GM18519 (cell line): ENCODE measurements around the gene MRPS9.
A peak's percentile ranks its signal among the peaks of the same experiment; 100 is the strongest.

Source experiments
- ATAC-seq: cut with Tn5 transposase; IDR thresholded peaks from one replicate; pipeline ENCODE4 v1.9.1; 2021; ENCODE audit warnings: mild to moderate bottlenecking, moderate library complexity; ENCODE audit not compliant: unreplicated experiment, low FRiP score

Gene MRPS9

GRCh38 chr2:105037572-105038382 is at the start of gene MRPS9:
MRPS9 (plus strand) TSS chr2:105038069; CDS start chr2:105038093, 24 bp downstream.
- ATAC-seq, result peak; percentile 99

- no peak for ATAC-seq
Observed at GRCh38 chr2:105005181-105005951, 32.5 kb upstream of the MRPS9 start.

GRCh38 chr2:105007367-105007766 is 30.5 kb upstream of the MRPS9 start:
- ATAC-seq, result no peak

GRCh38 chr2:105032476-105032875 is 5.4 kb upstream of the MRPS9 start:
- ATAC-seq, result no peak

- no peak for ATAC-seq
Observed at GRCh38 chr2:105034170-105034569, 3.7 kb upstream of the MRPS9 start.

- no peak for ATAC-seq
Observed at GRCh38 chr2:105038383-105039061, 653 bp downstream of the MRPS9 start.

- ATAC-seq, result no peak
Observed at GRCh38 chr2:105039559-105039958, 1.7 kb downstream of the MRPS9 start.

GRCh38 chr2:105042189-105042588 is 4.3 kb downstream of the MRPS9 start:
- no peak for ATAC-seq

- no peak for ATAC-seq
Observed at GRCh38 chr2:105052773-105053172, 14.9 kb downstream of the MRPS9 start.

GRCh38 chr2:105055613-105056012 is 17.7 kb downstream of the MRPS9 start:
- no peak for ATAC-seq

GRCh38 chr2:105056245-105056644 is 18.4 kb downstream of the MRPS9 start:
- no peak for ATAC-seq

GRCh38 chr2:105057005-105057404 is 19.1 kb downstream of the MRPS9 start:
- ATAC-seq, result no peak

- no peak for ATAC-seq
Observed at GRCh38 chr2:105061560-105061959, 23.7 kb downstream of the MRPS9 start.

GRCh38 chr2:105062158-105062557 is 24.3 kb downstream of the MRPS9 start:
- ATAC-seq, result no peak

- ATAC-seq, result no peak
Observed at GRCh38 chr2:105068387-105068786, 30.5 kb downstream of the MRPS9 start.

GRCh38 chr2:105068875-105069274 is 31.0 kb downstream of the MRPS9 start:
- no peak for ATAC-seq

GRCh38 chr2:105070010-105070865 is 32.4 kb downstream of the MRPS9 start:
- no peak for ATAC-seq

- no peak for ATAC-seq
Observed at GRCh38 chr2:105071379-105071778, 33.5 kb downstream of the MRPS9 start.

GRCh38 chr2:105072039-105072438 is 34.2 kb downstream of the MRPS9 start:
- peak; percentile 76 for ATAC-seq

GRCh38 chr2:105073591-105073990 is 35.7 kb downstream of the MRPS9 start:
- ATAC-seq, result no peak
